Measurements from ENCODE around the gene CDH7. TPM values are rescaled to one million over a fixed set of nuclear protein-coding genes. Genes with fewer than 3 reads are reported as not detected.

The CDH7 gene
- total and polyA plus RNA-seq, 9 donors, result under 0.01 to 0.94 (median 0.07) TPM; not detected in 2

GRCh38 chr18:65937180-65937579 is 186.4 kb downstream of the CDH7 start:
- H3K27me3 ChIP-seq, result no peaks in the 10 kb centered on the region
- no peak overlapping the region for H3K4me3 ChIP-seq
- intact Hi-C loops (cut with DNase I), result no loop called here
- DNase-seq, result no peak
- no peaks in the 10 kb centered on the region for H3K4me1 ChIP-seq (ENCODE audit: insufficient read depth)
- H3K9me3 ChIP-seq, result no peaks in the 10 kb centered on the region
- no peak for TF ChIP-seq CTCF (IDR thresholded peaks at IDR 0.05)
- TF ChIP-seq EP300 (IDR thresholded peaks at IDR 0.05), result no peak
- TF ChIP-seq POLR2A (IDR thresholded peaks at IDR 0.05), result no peak
- H3K36me3 ChIP-seq, result no peaks in the 10 kb centered on the region
- H3K27ac ChIP-seq, result no peak overlapping the region

GRCh38 chr18:65938592-65939372 is 188.0 kb downstream of the CDH7 start:
- Histone ChIP-seq H3K27me3 (no peaks in the 10 kb centered on the region), H3K9me3 (no peaks in the 10 kb centered on the region), H3K4me3 (no peak overlapping the region), H3K4me1 (ENCODE audit: insufficient read depth) (no peaks in the 10 kb centered on the region), H3K36me3 (no peaks in the 10 kb centered on the region), H3K27ac (no peak overlapping the region)
- TF ChIP-seq EP300 (IDR thresholded peaks at IDR 0.05) (no peak), POLR2A (IDR thresholded peaks at IDR 0.05) (no peak), CTCF (IDR thresholded peaks at IDR 0.05) (no peak)
- 81 to 84% (median 82%) methylated on average over 4 of the region's 4 CpGs for WGBS, 3 donors
- DNase-seq, result no peak
- intact Hi-C loops (cut with DNase I), result no loop called here
